Measurements from ENCODE around the gene KRTAP3-3. TPM values are rescaled to one million over a fixed set of nuclear protein-coding genes. Genes with fewer than 3 reads are reported as not detected.
"Not testable (repeated sequence)": the region's sequence is repeated elsewhere in the genome, so short reads cannot be mapped to it uniquely, and the experiment has no call there.

KRTAP3-3 gene
- not detected in 2 replicates for total RNA-seq

GRCh38 chr17:40993839-40994238 is at the start of gene KRTAP3-3:
TSS of gene KRTAP3-3 (minus strand) at chr17:40994164. CDS start at chr17:40994097, 67 bp downstream.
- DNase-seq (ENCODE audit: low read depth in 2 of 2) = no peak

- DNase-seq (ENCODE audit: low read depth in 2 of 2) = no peak
These were observed 49.0 kb upstream of the KRTAP3-3 start for GRCh38 chr17:41042953-41043352.

GRCh38 chr17:41040783-41041571 is 47.0 kb upstream of the KRTAP3-3 start, which contains the start of gene KRTAP1-1:
TSS of gene KRTAP1-1 (minus strand) at chr17:41041450. CDS start at chr17:41041397, 53 bp downstream.
- not testable (repeated sequence) for DNase-seq (ENCODE audit: low read depth in 2 of 2)

- no peak for DNase-seq (ENCODE audit: low read depth in 2 of 2)
These were observed 43.9 kb upstream of the KRTAP3-3 start for GRCh38 chr17:41037853-41038350.

GRCh38 chr17:41034346-41034935 is 40.5 kb upstream of the KRTAP3-3 start, which contains the start of gene KRTAP1-3:
TSS of gene KRTAP1-3 (minus strand) at chr17:41034874. CDS start at chr17:41034821, 53 bp downstream.
- DNase-seq (ENCODE audit: low read depth in 2 of 2) = not testable (repeated sequence)

GRCh38 chr17:41029633-41030245 is 35.8 kb upstream of the KRTAP3-3 start, which contains the start of gene KRTAP1-4:
TSS of gene KRTAP1-4 (minus strand) at chr17:41030195. CDS start at chr17:41030078, 117 bp downstream.
- DNase-seq (ENCODE audit: low read depth in 2 of 2) = no peak

- DNase-seq (ENCODE audit: low read depth in 2 of 2) = no peak
These were observed 32.9 kb upstream of the KRTAP3-3 start, which contains the start of gene KRTAP1-5 for GRCh38 chr17:41026715-41027471. TSS of gene KRTAP1-5 (minus strand) at chr17:41027208. CDS start at chr17:41027155, 53 bp downstream.

GRCh38 chr17:41024697-41025096 is 30.7 kb upstream of the KRTAP3-3 start:
- DNase-seq (ENCODE audit: low read depth in 2 of 2) = no peak

GRCh38 chr17:41020336-41020735 is 26.4 kb upstream of the KRTAP3-3 start:
- no peak for DNase-seq (ENCODE audit: low read depth in 2 of 2)

- no peak for DNase-seq (ENCODE audit: low read depth in 2 of 2)
These were observed 25.5 kb upstream of the KRTAP3-3 start for GRCh38 chr17:41019415-41019814.

GRCh38 chr17:41018541-41018940 is 24.6 kb upstream of the KRTAP3-3 start:
- DNase-seq (ENCODE audit: low read depth in 2 of 2) = no peak

GRCh38 chr17:41016578-41017215 is 22.7 kb upstream of the KRTAP3-3 start:
- no peak for DNase-seq (ENCODE audit: low read depth in 2 of 2)

- no peak for DNase-seq (ENCODE audit: low read depth in 2 of 2)
These were observed 21.5 kb upstream of the KRTAP3-3 start for GRCh38 chr17:41015454-41015853.

GRCh38 chr17:41013606-41014005 is 19.6 kb upstream of the KRTAP3-3 start:
- no peak for DNase-seq (ENCODE audit: low read depth in 2 of 2)

GRCh38 chr17:41013181-41013580 is 19.2 kb upstream of the KRTAP3-3 start:
- no peak for DNase-seq (ENCODE audit: low read depth in 2 of 2)

- no peak for DNase-seq (ENCODE audit: low read depth in 2 of 2)
These were observed 18.6 kb upstream of the KRTAP3-3 start for GRCh38 chr17:41012326-41013120.

- no peak for DNase-seq (ENCODE audit: low read depth in 2 of 2)
These were observed 16.5 kb upstream of the KRTAP3-3 start for GRCh38 chr17:41010441-41010840.

GRCh38 chr17:41009936-41010335 is 16.0 kb upstream of the KRTAP3-3 start:
- no peak for DNase-seq (ENCODE audit: low read depth in 2 of 2)

GRCh38 chr17:41009301-41009760 is 15.4 kb upstream of the KRTAP3-3 start:
- DNase-seq (ENCODE audit: low read depth in 2 of 2) = no peak

- no peak for DNase-seq (ENCODE audit: low read depth in 2 of 2)
These were observed 14.8 kb upstream of the KRTAP3-3 start, which contains the start of gene KRTAP3-1 for GRCh38 chr17:41008811-41009210. TSS of gene KRTAP3-1 (minus strand) at chr17:41009128. CDS start at chr17:41009074, 54 bp downstream.
